Naive thymus-derived CD8-positive, alpha-beta T cell (primary cell): ENCODE data around the gene DIPK2B. TPM values are rescaled to one million over a fixed set of nuclear protein-coding genes. Genes with fewer than 3 reads are reported as not detected.
A peak's percentile ranks its signal among the peaks of the same experiment; 100 is the strongest.

ENCODE experiments used
- ATAC-seq, 2 donors: fragments of 150-1000 bp; cut with Tn5 transposase in 1 of 2; sonication (Bioruptor Pico), chemical (Tn5 transposase) in 1 of 2; 1 replicate in 1 of 2; 2 replicates in 1 of 2; pipeline ENCODE4 v1.10.0; 2021; ENCODE audit warnings: mild to moderate bottlenecking in 2 of 2, moderate library complexity in 2 of 2
- POLR2A ChIA-PET: fragments of 350-600 bp; sonication (Branson Sonifier 250); formaldehyde crosslinking; loops from one replicate; lab custom pipeline; 2021; ENCODE audit warnings: antibody characterized with exemption; lab: Charles Lee
- DNase-seq, 10 donors: peaks; one replicate each; pipeline versions ENCODE4 v3.0.0 to v3.0.0-alpha.2; 2020 to 2022
- H3K27ac Mint-ChIP-seq, 10 donors: one replicate each; pipeline ENCODE4 v1.8.0; 2020 to 2022; ENCODE audit warnings: mild to moderate bottlenecking in 10 of 10, mixed read lengths in 10 of 10, moderate library complexity in 4 of 10, inconsistent platforms in 1 of 10
- H3K27me3 Mint-ChIP-seq, 5 donors: one replicate each; pipeline ENCODE4 v1.8.0; 2021 to 2022; ENCODE audit warnings: mixed read lengths in 5 of 5
- H3K36me3 Mint-ChIP-seq, 3 donors: one replicate each; pipeline ENCODE4 v1.8.0; 2020 to 2022; ENCODE audit warnings: mixed read lengths in 3 of 3, mild to moderate bottlenecking in 2 of 3, inconsistent platforms in 1 of 3
- H3K4me1 Mint-ChIP-seq, 4 donors: one replicate each; pipeline ENCODE4 v1.8.0; 2021 to 2022; ENCODE audit warnings: mixed read lengths in 4 of 4
- H3K4me3 Mint-ChIP-seq, 10 donors: one replicate each; pipeline ENCODE4 v1.8.0; 2020 to 2022; ENCODE audit warnings: mild to moderate bottlenecking in 10 of 10, mixed read lengths in 10 of 10, moderate library complexity in 6 of 10, inconsistent platforms in 1 of 10
- H3K9me3 Mint-ChIP-seq, 9 donors: one replicate each; pipeline ENCODE4 v1.8.0; 2020 to 2022; ENCODE audit warnings: mixed read lengths in 9 of 9, mild to moderate bottlenecking in 3 of 9, inconsistent platforms in 1 of 9, moderate library complexity in 1 of 9
- polyA plus RNA-seq, 3 donors: library from polyadenylated mRNA; unstranded; fragments of 300-500 nt; fragmentation: Illumina TruSeq; gene quantifications; one replicate each; pipeline ENCODE4 v1.2.3, GENCODE V29; 2021
- total RNA-seq, 8 experiments: library from RNA in 2 of 8; stranded (reverse) in 2 of 8; gene quantifications; one replicate each; pipeline ENCODE4 v1.2.3 and lab custom pipeline; 2021 to 2026

Gene DIPK2B
- total and polyA plus RNA-seq, 5 experiments from 2014 or later: 0.11 to 0.19 TPM; not detected in 3

DNA sequence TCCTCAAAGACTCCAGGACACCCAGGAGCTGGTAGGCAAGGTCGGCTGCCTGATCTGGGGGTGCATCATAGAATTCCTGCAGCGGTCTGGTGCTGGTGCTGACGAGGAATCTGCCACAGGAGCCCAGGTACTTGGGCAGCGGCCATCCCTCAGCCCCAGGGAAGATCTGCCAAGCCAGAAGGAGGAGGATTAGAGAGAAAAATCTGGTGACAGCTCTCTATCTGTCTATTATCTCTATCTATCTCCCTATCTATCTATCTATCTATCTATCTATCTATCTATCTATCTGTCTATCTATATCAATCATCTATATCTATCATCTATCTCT lies 46.7 kb downstream of the DIPK2B start:
- POLR2A ChIA-PET: no interaction called here
- peak overlapping the region in 1 of 10 donors; percentile 3 for H3K27ac Mint-ChIP-seq

More for the DNA sequence above, 46.7 kb downstream of the DIPK2B start:
- H3K4me3 Mint-ChIP-seq: no peak overlapping the region
- no peak for ATAC-seq
- no peaks in the 10 kb centered on the region for H3K36me3 Mint-ChIP-seq
- peaks cover 0 to 1% (median 0%) of the 10 kb centered on the region in 9 donors for H3K9me3 Mint-ChIP-seq
- H3K27me3 Mint-ChIP-seq: no peaks in the 10 kb centered on the region
- no peak for DNase-seq
- no peaks in the 10 kb centered on the region for H3K4me1 Mint-ChIP-seq
